Astrocyte of the cerebellum (primary cell): ENCODE data around the gene BCL6B.

ENCODE experiments used
- DNase-seq: peaks from one replicate; pipeline ENCODE4 v3.0.0-alpha.2; 2011; ENCODE audit warnings: low read depth
- H3K4me3 ChIP-seq: 2 replicates; pipeline ENCODE4 v1.5.1; 2011; ENCODE audit warnings: mild to moderate bottlenecking, low read depth, low read length, moderate library complexity
- CTCF ChIP-seq: IDR thresholded peaks from 2 replicates; pipeline ENCODE4 v1.5.1; 2012; ENCODE audit warnings: low read length, low read depth, moderate library complexity, mild to moderate bottlenecking; ENCODE audit errors: missing control alignments
- in situ Hi-C: cut with HindIII; loops from 2 replicates; pipeline ENCODE4 v1.10.0; 2017; ENCODE audit warnings: low sequenced_read_pairs

The BCL6B gene

DNA sequence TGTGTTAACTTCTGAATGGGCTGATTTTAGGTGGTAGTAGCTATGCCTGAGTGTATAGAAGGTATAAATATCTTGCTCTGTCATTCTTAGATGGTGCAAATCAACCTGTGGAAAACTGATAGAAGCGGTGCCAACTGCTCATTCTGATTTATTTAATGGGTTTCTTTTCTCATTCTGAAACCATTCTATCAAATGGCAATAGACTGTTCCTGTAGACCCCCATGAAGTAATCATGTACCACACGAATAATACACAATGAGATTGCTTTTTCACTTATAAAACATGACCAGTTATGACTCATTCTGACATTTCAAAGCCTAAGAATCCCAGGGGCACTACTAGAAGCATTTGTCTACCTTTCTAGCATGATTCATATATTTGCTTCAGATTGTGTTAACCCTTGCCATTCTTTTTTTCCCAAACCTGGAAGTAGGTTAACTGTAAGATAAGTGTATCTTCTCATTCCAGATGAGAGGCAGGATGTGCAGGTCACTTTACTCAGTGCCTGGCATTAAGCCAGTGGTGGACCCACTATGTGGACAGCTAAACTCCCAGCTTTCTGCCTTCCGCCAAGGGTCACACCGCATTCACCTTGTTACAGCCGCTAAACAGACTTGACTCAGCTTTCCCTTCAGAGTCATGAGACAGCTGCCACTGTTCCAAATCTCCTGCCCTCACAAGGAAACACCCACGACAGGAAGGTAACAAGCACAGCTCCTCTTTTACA lies 37.5 kb downstream of the BCL6B start:
- no peak for TF ChIP-seq CTCF
- no peak overlapping the region for H3K4me3 ChIP-seq
- peak; percentile 55 for DNase-seq
- in situ Hi-C loops = no loop called here

GRCh38 chr17:7063518-7064094 lies 40.8 kb downstream of the BCL6B start:
- no peak for TF ChIP-seq CTCF

DNA sequence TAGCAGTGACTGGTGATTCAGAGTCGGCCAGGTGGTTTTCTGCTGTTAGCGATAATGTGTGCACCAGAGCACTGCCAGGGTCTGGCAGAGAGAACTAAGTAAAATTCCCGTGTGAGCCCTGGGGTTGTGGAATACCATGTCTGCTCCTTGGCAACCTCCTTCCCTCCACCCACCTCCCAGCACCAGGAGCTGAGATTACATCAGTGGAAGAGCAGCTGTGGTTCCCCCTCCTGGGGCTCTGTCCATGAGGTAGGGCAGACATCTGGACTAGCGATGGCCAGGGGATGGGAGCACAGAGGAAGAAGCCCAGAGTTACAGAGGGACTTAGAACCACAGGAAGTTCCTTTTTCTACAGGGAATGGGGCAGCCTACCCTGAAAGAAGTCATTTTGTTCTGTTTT lies 41.4 kb downstream of the BCL6B start:
- in situ Hi-C loops = no loop called here
- no peak for TF ChIP-seq CTCF
- no peak overlapping the region for H3K4me3 ChIP-seq
- DNase-seq = peak; percentile 50

More at GRCh38 chr17:7063518-7064094, 40.8 kb downstream of the BCL6B start:
- in situ Hi-C loops = no loop called here
- no peak for DNase-seq
- no peak overlapping the region for H3K4me3 ChIP-seq

DNA sequence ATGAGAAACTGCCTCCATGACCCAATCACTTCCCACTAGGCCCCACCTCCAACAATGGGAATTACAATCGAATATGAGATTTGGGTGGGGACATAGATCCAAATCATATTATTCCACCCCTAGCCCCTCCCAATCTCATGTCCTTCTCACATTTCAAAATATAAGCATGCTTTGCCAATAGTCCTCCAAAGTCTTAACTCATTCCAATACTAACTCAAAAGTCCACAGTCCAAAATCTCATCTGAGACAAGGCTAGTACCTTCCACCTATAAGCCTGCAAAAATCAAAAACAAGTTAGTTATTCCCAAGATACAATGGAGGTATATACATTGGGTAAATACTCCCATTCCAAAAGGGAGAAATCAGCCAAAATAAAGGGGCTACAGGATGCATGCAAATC lies 44.3 kb downstream of the BCL6B start:
- no peak for TF ChIP-seq CTCF
- in situ Hi-C loops = no loop called here
- DNase-seq = no peak
- no peak overlapping the region for H3K4me3 ChIP-seq

DNA sequence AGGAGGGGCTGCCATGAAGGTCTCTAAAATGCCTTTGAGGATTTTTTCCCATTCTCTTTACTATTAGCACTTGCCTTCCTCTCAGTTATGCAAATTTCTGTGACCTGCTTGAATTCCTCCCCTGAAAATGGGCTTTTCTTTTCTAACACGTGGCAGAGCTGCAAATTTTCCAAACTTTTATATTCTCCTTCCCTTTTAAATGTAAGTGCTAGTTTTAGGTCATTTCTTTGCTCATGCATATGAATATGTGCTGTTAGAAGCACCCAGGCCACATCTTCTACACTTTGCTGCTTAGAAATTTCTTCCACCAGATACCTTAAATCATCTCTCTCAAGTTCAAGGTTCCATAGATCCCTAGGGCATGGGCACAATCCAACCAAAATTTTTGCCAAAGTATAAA lies 45.4 kb downstream of the BCL6B start:
- no peak for DNase-seq
- in situ Hi-C loops = no loop called here

DNA sequence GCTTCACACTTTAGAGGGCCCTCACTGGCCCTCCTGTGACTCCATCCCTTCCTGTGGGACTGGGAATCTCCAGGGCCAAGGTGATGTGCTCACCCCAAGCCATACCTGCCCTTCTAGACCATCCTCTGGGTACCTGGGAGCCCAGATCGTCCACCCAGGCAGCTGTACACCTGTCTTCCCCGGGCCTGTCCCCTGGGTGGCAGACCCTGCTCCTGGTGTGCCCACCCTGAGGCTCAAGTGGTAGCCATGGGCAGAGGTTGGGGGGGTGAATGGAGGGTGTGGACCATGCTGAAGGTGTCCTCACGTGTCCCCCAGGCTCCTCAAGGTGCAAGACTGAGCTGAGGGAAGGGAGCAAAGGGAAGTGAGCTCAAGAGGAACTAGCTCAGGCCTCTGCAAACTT lies 47.9 kb downstream of the BCL6B start:
- no peak overlapping the region for H3K4me3 ChIP-seq
- no peak for DNase-seq
- no peak for TF ChIP-seq CTCF
- in situ Hi-C loops = loop anchor here (5.0 kb wide), 1 partner anchor 52 kb away; no protein-coding TSS in a partner anchor

More for the DNA sequence above, 45.4 kb downstream of the BCL6B start:
- no peak overlapping the region for H3K4me3 ChIP-seq
- no peak for TF ChIP-seq CTCF
